Ramos (cell line): ENCODE measurements around the gene PRR7.
"Not testable (repeated sequence)": the region's sequence is repeated elsewhere in the genome, so short reads cannot be mapped to it uniquely, and the experiment has no call there.

Experiments used
- in situ Hi-C: fragments of 300-500 bp; cut with MboI; formaldehyde crosslinking; loops from one replicate; pipeline ENCODE4 v1.14.3; 2022; ENCODE audit warnings: low sequenced_read_pairs; ENCODE audit not compliant: unreplicated experiment

PRR7 gene

GRCh38 chr5:177446200-177447065 is at the start of gene PRR7:
Gene PRR7 (plus strand): TSS chr5:177446814. CDS start chr5:177455068, 8,254 bp downstream.
- in situ Hi-C loops = loop anchor here (10.0 kb wide), 1 partner anchor 52 kb away; no protein-coding TSS in a partner anchor

GRCh38 chr5:177397875-177398390 is 48.7 kb upstream of the PRR7 start:
- in situ Hi-C loops = loop anchor here (10.0 kb wide), 1 partner anchor 47 kb away; the partner anchor contains the start of gene PRR7

- in situ Hi-C loops = loop anchor here (10.0 kb wide), 1 partner anchor 45 kb away; the partner anchor contains the start of gene PRR7
Measured at GRCh38 chr5:177399997-177400868, 46.4 kb upstream of the PRR7 start, which contains the start of gene PFN3. Gene PFN3 (minus strand): TSS chr5:177400661. CDS start chr5:177400576, 85 bp downstream.

GRCh38 chr5:177402271-177403043 is 44.2 kb upstream of the PRR7 start:
- in situ Hi-C loops = no loop called here

- in situ Hi-C loops = no loop called here
Measured at GRCh38 chr5:177403102-177403791, 43.4 kb upstream of the PRR7 start.

- in situ Hi-C loops = no loop called here
Measured at GRCh38 chr5:177403792-177404640, 42.6 kb upstream of the PRR7 start.

- in situ Hi-C loops = no loop called here
Measured at GRCh38 chr5:177404641-177405179, 41.9 kb upstream of the PRR7 start.

- in situ Hi-C loops = no loop called here
Measured at GRCh38 chr5:177405312-177405711, 41.3 kb upstream of the PRR7 start.

GRCh38 chr5:177405805-177406204 is 40.8 kb upstream of the PRR7 start:
- in situ Hi-C loops = no loop called here

- in situ Hi-C loops = no loop called here
Measured at GRCh38 chr5:177409043-177409801, 37.4 kb upstream of the PRR7 start, which contains the start of gene F12. Gene F12 (minus strand): TSS chr5:177409564. CDS start chr5:177409527, 37 bp downstream.

- in situ Hi-C loops = no loop called here
Measured at GRCh38 chr5:177410575-177410974, 36.0 kb upstream of the PRR7 start.

- in situ Hi-C loops = no loop called here
Measured at GRCh38 chr5:177412603-177413233, 33.9 kb upstream of the PRR7 start.

GRCh38 chr5:177414481-177414880 is 32.1 kb upstream of the PRR7 start:
- in situ Hi-C loops = no loop called here

- in situ Hi-C loops = not testable (repeated sequence)
Measured at GRCh38 chr5:177417081-177417480, 29.5 kb upstream of the PRR7 start.

- in situ Hi-C loops = no loop called here
Measured at GRCh38 chr5:177419046-177419445, 27.6 kb upstream of the PRR7 start.

GRCh38 chr5:177420472-177420871 is 26.1 kb upstream of the PRR7 start:
- in situ Hi-C loops = not testable (repeated sequence)
